KG1 (cell line): Measurements from ENCODE around the gene NKG7.

Source experiments
- DNase-seq: peaks from one replicate; lab custom pipeline; 2025; lab: John Stamatoyannopoulos, UW

NKG7 gene

DNA sequence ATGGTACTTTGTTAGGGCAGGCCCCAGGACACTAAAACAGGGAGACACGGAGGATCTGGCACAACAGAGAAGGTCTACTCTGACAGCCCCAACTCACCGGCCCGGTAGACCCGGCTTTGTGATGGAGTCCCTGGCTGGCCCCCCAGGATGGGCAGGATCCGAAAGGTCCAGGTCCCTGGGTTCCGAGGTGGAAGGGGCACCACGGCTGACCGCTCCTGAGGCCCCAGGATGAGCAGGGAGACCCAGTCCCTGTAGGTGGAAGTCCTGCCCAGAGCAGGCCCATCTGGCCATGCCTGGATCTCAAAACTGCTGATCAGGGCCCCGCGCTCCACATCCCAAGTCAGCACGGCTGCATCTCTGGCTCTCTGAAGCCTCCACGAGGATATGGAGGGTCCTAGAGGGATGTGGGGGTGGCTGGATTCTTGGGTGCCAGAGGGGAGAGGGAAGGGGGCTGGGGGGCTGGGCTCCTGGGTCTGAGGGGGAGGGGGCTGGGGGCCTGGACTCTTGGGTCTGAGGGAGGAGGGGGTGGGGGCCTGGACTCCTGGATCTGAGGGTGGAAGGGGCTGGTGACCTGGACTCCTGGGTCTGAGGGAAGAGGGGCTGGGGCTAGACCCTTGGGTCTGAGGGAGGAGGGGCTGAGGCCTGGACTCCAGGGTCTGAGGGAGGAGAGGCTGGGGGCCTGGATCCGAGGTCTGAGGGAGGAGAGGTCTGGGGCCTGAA lies 35.2 kb downstream of the NKG7 start:
- DNase-seq, result no peak

- DNase-seq, result no peak
Observed at GRCh38 chr19:51333836-51334460, 38.5 kb downstream of the NKG7 start.

- no peak for DNase-seq
Observed at GRCh38 chr19:51331716-51332115, 40.7 kb downstream of the NKG7 start.

DNA sequence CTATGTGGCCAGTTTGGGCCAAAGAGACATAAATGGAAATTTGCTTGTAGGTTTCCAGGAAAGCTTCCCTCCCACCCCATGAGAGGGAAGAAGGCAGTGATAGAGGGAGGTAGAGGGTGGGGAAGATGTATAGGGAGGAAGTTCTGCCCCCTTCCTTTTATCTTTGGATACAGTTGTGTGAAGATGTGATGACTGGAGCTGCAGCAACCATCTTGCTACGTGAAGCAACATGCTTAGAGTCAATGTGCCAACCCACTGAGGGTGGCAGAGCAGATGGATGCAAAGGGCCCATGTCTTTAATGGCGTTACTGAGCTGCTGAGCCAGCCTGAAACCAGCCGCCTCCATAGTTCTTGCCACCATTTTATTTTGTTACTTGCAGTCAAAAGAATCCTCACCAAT lies 41.3 kb downstream of the NKG7 start:
- no peak for DNase-seq

- DNase-seq, result no peak
Observed at GRCh38 chr19:51330366-51330765, 42.1 kb downstream of the NKG7 start.

DNA sequence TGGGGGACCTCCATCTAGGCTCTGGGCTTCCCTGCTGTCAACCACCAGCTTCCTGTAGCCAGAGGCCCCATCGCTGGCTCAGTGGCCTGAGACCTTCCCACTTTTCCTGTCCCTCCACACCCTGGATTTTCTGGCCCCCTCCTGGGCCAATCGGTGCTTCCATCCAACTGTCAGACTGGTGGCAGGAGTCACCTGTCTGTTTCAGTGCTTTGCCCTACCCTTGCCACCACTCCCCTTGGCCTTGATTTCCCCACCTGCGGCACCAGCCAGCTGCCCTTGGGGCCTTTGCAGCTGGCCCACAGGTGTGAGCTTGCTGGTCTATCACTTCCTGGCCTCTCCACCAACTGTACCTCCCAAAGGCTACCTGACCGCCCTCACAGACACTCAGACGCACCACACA lies 43.0 kb downstream of the NKG7 start:
- DNase-seq, result no peak

- DNase-seq, result no peak
Observed at GRCh38 chr19:51327066-51328001, 45.1 kb downstream of the NKG7 start.

DNA sequence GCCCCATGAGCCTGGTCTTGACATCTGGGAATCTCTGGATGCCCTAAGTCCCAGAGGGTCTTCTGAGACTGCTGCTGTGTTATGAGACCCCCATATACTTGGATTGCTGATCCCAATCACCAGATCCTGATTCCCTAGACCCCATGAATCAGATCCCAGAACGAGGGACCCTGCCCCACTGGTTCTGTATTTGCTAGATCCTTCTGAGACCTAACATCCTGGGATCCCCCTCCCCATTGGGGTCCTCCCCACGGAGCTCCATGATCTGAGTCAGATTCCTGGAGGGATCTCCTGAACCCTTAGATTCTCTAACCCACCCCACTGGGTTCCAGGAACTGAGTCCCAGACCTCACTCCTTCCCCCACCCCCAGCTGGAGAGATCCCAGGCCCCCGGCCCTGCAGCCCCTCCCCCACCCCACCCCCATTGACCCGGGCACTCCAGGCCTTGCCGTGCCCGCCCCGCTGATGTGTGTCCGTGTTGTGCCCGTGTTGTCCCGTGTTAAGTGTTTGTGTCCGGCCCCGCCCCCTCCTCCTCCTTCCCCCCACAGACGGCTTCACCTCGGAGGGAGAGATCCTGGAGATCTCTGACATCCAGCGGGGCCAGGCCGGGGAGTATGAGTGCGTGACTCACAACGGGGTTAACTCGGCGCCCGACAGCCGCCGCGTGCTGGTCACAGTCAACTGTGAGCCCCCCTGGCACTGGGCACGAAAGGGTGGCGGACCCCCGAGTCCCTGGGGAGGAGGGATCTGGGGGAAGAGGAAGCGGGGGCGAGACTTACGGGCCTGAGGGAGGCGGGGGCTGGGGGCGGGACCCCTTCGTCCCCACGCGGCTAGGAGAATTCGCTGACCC lies 46.0 kb downstream of the NKG7 start:
- DNase-seq, result no peak

GRCh38 chr19:51325161-51325976 lies 47.1 kb downstream of the NKG7 start:
- DNase-seq, result no peak

GRCh38 chr19:51324167-51324481 lies 48.3 kb downstream of the NKG7 start:
- no peak for DNase-seq

- DNase-seq, result no peak
Observed at GRCh38 chr19:51323481-51324166, 48.8 kb downstream of the NKG7 start.

DNA sequence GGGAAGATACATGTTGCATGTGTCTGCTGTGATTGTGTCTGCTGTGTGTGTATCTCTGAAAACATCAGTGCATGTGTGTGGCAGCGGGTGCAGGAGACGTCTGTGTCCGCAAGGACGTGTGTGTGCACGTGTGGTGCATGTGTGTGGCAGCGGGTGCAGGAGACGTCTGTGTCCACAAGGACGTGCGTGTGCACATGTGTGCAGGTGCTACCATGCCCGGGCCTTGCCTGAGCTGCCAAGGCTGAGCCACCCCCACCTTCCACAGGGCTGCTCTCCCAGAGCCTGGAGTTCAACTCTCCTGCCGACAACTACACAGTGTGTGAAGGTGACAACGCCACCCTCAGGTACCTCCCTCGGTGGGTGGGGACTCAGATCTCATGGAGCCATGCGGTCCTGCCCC lies 50.7 kb downstream of the NKG7 start:
- no peak for DNase-seq
